CD4-positive, alpha-beta T cell (primary cell): ENCODE data around the gene CTNNA3. TPM values are rescaled to one million over a fixed set of nuclear protein-coding genes. Genes with fewer than 3 reads are reported as not detected.

Source experiments
- ATAC-seq: fragments of 200-7000 bp; cut with Tn5 transposase; one replicate; pipeline ENCODE4 v1.10.0; 2022; ENCODE audit warnings: mild to moderate bottlenecking; ENCODE audit not compliant: poor library complexity
- CTCF ChIA-PET: fragments of 350-600 bp; sonication (Branson Sonifier 250); formaldehyde crosslinking; loops from one replicate; lab custom pipeline; 2021; ENCODE audit warnings: antibody characterized with exemption, inconsistent platforms; lab: Charles Lee
- POLR2A ChIA-PET: fragments of 350-600 bp; sonication (Branson Sonifier 250); formaldehyde crosslinking; loops from one replicate; lab custom pipeline; 2021; ENCODE audit warnings: antibody characterized with exemption, inconsistent platforms; lab: Charles Lee
- DNase-seq, 14 experiments: peaks; one replicate each; pipeline ENCODE4 v3.0.0-alpha.2; 2013 to 2020; ENCODE audit warnings: mixed read lengths in 2 of 14
- H3K27ac ChIP-seq, 2 donors: one replicate each; pipeline versions ENCODE4 v1.5.1 to v1.7.0; 2013; ENCODE audit warnings: low read length in 2 of 2, low read depth in 1 of 2, mild to moderate bottlenecking in 1 of 2
- H3K27me3 ChIP-seq, 2 experiments: 1 replicate in 1 of 2; 2 replicates in 1 of 2; pipeline versions ENCODE4 v1.6.1 to v1.7.0; 2013; ENCODE audit warnings: low read length in 2 of 2, control low read depth in 1 of 2, mild to moderate bottlenecking in 1 of 2, moderate library complexity in 1 of 2; ENCODE audit not compliant: insufficient read depth in 2 of 2, control insufficient read depth in 1 of 2
- H3K36me3 ChIP-seq: one replicate; pipeline ENCODE4 v1.6.1; 2013; ENCODE audit warnings: low read length, control low read depth; ENCODE audit not compliant: insufficient read depth
- H3K4me1 ChIP-seq: one replicate; pipeline ENCODE4 v1.6.1; 2013; ENCODE audit warnings: low read length, control low read depth; ENCODE audit not compliant: insufficient read depth
- H3K4me3 ChIP-seq: one replicate; pipeline ENCODE4 v1.5.1; 2013; ENCODE audit warnings: mild to moderate bottlenecking, low read length, moderate library complexity
- H3K9me3 ChIP-seq, 2 experiments: 1 replicate in 1 of 2; 2 replicates in 1 of 2; pipeline versions ENCODE4 v1.6.1 to v1.7.0; 2013; ENCODE audit warnings: low read length in 2 of 2, mild to moderate bottlenecking in 2 of 2, control low read depth in 1 of 2, moderate library complexity in 1 of 2; ENCODE audit not compliant: control insufficient read depth in 1 of 2, insufficient read depth in 1 of 2
- H3K27ac Mint-ChIP-seq: one replicate; pipeline ENCODE4 v1.8.0; 2020; ENCODE audit warnings: mixed read lengths
- H3K27me3 Mint-ChIP-seq: one replicate; pipeline ENCODE4 v1.8.0; 2021; ENCODE audit warnings: mixed read lengths
- H3K36me3 Mint-ChIP-seq: one replicate; pipeline ENCODE4 v1.8.0; 2021; ENCODE audit warnings: low read depth, mixed read lengths
- H3K4me1 Mint-ChIP-seq: one replicate; pipeline ENCODE4 v1.8.0; 2021; ENCODE audit warnings: low read depth, mixed read lengths
- H3K4me3 Mint-ChIP-seq: one replicate; pipeline ENCODE4 v1.8.0; 2020; ENCODE audit warnings: mild to moderate bottlenecking, mixed read lengths
- H3K9me3 Mint-ChIP-seq: one replicate; pipeline ENCODE4 v1.8.0; 2020; ENCODE audit warnings: mixed read lengths
- intact Hi-C, 2 experiments: fragments of 100-400 bp; cut with DNase I in 1 of 2; cut with micrococcal nuclease in 1 of 2; formaldehyde crosslinking; loops; one replicate each; pipeline versions ENCODE4 v1.15.1 to v1.9.0; 2023 to 2025; cut with DNase I, micrococcal nuclease
- total RNA-seq, 174 experiments: library from RNA in 2 of 174; stranded (reverse) in 2 of 174; gene quantifications; one replicate each; pipeline ENCODE4 v1.2.3 and lab custom pipeline; 2021 to 2026
- TF ChIP-seq, protein P1 (sequence below): fragments of 200-600 bp; IDR thresholded peaks from one replicate; pipeline ENCODE4 v1.8.0; 2022; ENCODE audit warnings: antibody characterized with exemption, mild to moderate bottlenecking

The CTNNA3 gene
- total RNA-seq, 2 experiments from 2014 or later = 0.80 TPM; not detected in 1

DNA sequence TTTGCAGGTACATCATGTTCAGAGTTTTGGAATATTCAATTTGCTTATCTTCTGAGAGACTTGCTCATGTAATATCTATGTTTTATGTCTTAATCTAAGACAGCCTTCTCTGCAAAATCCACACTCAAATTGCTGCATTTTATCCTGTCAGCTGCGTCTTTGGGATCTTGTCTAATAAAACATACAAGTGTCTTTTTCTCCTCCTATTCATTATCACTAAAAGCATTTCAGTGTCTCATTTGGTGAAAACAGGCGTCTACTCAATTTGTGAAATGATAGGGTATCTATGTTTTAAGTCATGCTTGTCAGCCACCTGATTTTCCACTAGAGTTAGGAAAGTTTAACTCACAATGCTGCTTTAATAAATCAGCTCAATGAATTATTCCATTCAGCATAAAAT is 882.9 kb downstream of the CTNNA3 start:
- Mint-ChIP-seq H3K4me1 (no peaks in the 10 kb centered on the region), H3K9me3 (no peaks in the 10 kb centered on the region), H3K4me3 (no peak overlapping the region), H3K36me3 (no peaks in the 10 kb centered on the region), H3K27ac (no peak overlapping the region), H3K27me3 (no peaks in the 10 kb centered on the region)
- Histone ChIP-seq H3K4me1 (no peaks in the 10 kb centered on the region), H3K36me3 (no peaks in the 10 kb centered on the region), H3K27ac (no peak overlapping the region), H3K27me3 (no peaks in the 10 kb centered on the region), H3K4me3 (no peak overlapping the region), H3K9me3 (no peaks in the 10 kb centered on the region)
- ChIA-PET CTCF (no interaction called here), POLR2A (no interaction called here)
- no peak for ATAC-seq
- TF ChIP-seq, protein P1, sequence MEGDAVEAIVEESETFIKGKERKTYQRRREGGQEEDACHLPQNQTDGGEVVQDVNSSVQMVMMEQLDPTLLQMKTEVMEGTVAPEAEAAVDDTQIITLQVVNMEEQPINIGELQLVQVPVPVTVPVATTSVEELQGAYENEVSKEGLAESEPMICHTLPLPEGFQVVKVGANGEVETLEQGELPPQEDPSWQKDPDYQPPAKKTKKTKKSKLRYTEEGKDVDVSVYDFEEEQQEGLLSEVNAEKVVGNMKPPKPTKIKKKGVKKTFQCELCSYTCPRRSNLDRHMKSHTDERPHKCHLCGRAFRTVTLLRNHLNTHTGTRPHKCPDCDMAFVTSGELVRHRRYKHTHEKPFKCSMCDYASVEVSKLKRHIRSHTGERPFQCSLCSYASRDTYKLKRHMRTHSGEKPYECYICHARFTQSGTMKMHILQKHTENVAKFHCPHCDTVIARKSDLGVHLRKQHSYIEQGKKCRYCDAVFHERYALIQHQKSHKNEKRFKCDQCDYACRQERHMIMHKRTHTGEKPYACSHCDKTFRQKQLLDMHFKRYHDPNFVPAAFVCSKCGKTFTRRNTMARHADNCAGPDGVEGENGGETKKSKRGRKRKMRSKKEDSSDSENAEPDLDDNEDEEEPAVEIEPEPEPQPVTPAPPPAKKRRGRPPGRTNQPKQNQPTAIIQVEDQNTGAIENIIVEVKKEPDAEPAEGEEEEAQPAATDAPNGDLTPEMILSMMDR = no peak
- intact Hi-C loops = no loop called here
- no peak for DNase-seq

DNA sequence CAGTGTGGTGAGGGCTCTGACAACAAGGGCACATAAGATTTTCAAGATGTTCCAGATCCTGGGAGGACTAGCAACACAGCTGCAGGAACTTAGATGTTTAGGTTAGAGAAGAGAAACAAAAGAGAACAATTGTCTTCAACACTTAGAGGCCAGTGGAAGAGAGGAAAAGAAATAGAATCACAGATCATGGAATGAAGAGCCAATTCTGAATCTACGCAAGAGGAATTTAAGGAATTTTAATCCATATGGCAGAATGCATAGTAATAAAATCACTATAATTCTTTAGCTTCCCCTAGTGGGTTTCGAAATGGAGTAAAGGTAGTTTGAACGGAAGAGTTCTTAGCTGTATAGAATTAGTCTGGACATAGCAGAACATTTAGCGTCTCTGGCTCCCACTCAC is 884.8 kb downstream of the CTNNA3 start:
- Mint-ChIP-seq H3K4me3 (no peak overlapping the region), H3K27ac (no peak overlapping the region), H3K4me1 (no peaks in the 10 kb centered on the region), H3K9me3 (no peaks in the 10 kb centered on the region), H3K36me3 (no peaks in the 10 kb centered on the region), H3K27me3 (no peaks in the 10 kb centered on the region)
- CTCF ChIA-PET = no interaction called here
- DNase-seq (no peak), ATAC-seq (no peak)
- POLR2A ChIA-PET = no interaction called here
- Histone ChIP-seq H3K4me3 (no peak overlapping the region), H3K9me3 (no peaks in the 10 kb centered on the region), H3K36me3 (no peaks in the 10 kb centered on the region), H3K4me1 (no peaks in the 10 kb centered on the region), H3K27ac (no peak overlapping the region), H3K27me3 (no peaks in the 10 kb centered on the region)
- TF ChIP-seq, protein P1 = no peak
- intact Hi-C loops = no loop called here

DNA sequence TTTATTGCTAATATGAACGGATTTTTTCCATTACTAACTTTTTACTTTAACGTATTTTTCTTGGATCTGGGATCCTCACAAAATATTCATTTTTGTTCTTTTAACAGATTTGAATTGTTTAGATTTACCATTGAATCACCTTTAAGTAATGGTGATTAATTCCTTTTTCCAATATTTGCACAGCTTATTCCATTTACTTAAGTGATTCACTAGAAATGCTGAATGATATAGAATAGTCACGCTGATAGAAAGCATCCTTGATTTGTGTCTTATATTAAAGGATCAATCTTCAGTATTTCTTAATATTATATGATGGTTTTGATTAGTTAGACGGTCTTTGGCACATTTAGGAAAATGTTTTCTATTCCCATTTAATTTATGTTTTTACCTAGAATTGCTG is 886.6 kb downstream of the CTNNA3 start:
- Histone ChIP-seq H3K4me3 (no peak overlapping the region), H3K4me1 (no peaks in the 10 kb centered on the region), H3K9me3 (no peaks in the 10 kb centered on the region), H3K36me3 (no peaks in the 10 kb centered on the region), H3K27me3 (no peaks in the 10 kb centered on the region), H3K27ac (no peak overlapping the region)
- Mint-ChIP-seq H3K4me1 (no peaks in the 10 kb centered on the region), H3K27ac (no peak overlapping the region), H3K36me3 (no peaks in the 10 kb centered on the region), H3K27me3 (no peaks in the 10 kb centered on the region), H3K4me3 (no peak overlapping the region), H3K9me3 (no peaks in the 10 kb centered on the region)
- ChIA-PET CTCF (interaction anchor here (0.7 kb wide), 2 partner anchors 190 to 685 kb away, joined by 3 to 4 read pairs; no protein-coding TSS in a partner anchor), POLR2A (no interaction called here)
- no peak for ATAC-seq
- intact Hi-C loops = no loop called here
- TF ChIP-seq, protein P1 = no peak
- DNase-seq = no peak
